Right lobe of liver (tissue), 6 donors: ENCODE measurements around the gene PTPN3. TPM values are rescaled to one million over a fixed set of nuclear protein-coding genes. Genes with fewer than 3 reads are reported as not detected.

Experiments used
- ATAC-seq, 4 donors: fragments of 200-7000 bp; cut with Tn5 transposase; one replicate each; pipeline ENCODE4 v1.9.1; 2020; ENCODE audit warnings: mild to moderate bottlenecking in 4 of 4, moderate library complexity in 4 of 4
- DNase-seq, 3 donors: peaks; one replicate each; pipeline ENCODE4 v3.0.0-alpha.2; 2020
- H3K27ac ChIP-seq, 3 donors: fragments of 200-600 bp; one replicate each; pipeline ENCODE4 v1.8.0; 2022
- H3K27me3 ChIP-seq, 2 donors: fragments of 200-600 bp; one replicate each; pipeline ENCODE4 v1.8.0; 2022
- H3K36me3 ChIP-seq, 4 donors: fragments of 200-600 bp; sonication (generic) in 1 of 4; one replicate each; pipeline versions ENCODE4 v1.5.1 to v1.8.0; 2017 to 2022; ENCODE audit warnings: control low read depth in 1 of 4
- H3K4me1 ChIP-seq, 4 donors: fragments of 200-600 bp; sonication (generic) in 1 of 4; one replicate each; pipeline versions ENCODE4 v1.5.1 to v1.8.0; 2017 to 2022; ENCODE audit warnings: control low read depth in 1 of 4
- H3K4me3 ChIP-seq, 3 donors: fragments of 200-600 bp; one replicate each; pipeline ENCODE4 v1.8.0; 2022
- H3K9me3 ChIP-seq, 4 donors: fragments of 200-600 bp; sonication (generic) in 1 of 4; one replicate each; pipeline versions ENCODE4 v1.5.1 to v1.8.0; 2017 to 2022; ENCODE audit warnings: control low read depth in 1 of 4
- CTCF ChIP-seq, 4 donors: fragments of 200-600 bp in 3 of 4; fragments of 450-650 bp in 1 of 4; IDR thresholded peaks; one replicate each; pipeline versions ENCODE4 v1.5.1 to v1.8.0; 2016 to 2022; ENCODE audit warnings: antibody characterized with exemption in 4 of 4, mild to moderate bottlenecking in 2 of 4
- POLR2A ChIP-seq: fragments of 450-650 bp; IDR thresholded peaks from one replicate; pipeline ENCODE4 v1.6.1; 2017; ENCODE audit warnings: antibody characterized with exemption, mild to moderate bottlenecking
- WGBS: methylation state at CpG from one replicate; pipeline ENCODE4 v1.1.6; 2018; ENCODE audit warnings: low coverage, low lambda C conversion rate; ENCODE audit not compliant: insufficient coverage; ENCODE audit errors: missing lambda C conversion rate; 5-methylcytosine and 5-hydroxymethylcytosine counted together
- intact Hi-C, 2 donors: fragments of 100-400 bp; cut with DNase I; formaldehyde crosslinking; loops; one replicate each; pipeline versions ENCODE4 v1.11.2 to v1.14.1; 2022
- total RNA-seq, 6 experiments: library from RNA; depleted of rRNA in 2 of 6; stranded (reverse); fragments of >200 nt in 2 of 6; fragmentation: NEBNext Ultra II Directional in 3 of 6; extraction: Animal tissue kit (Norgen Biotek cat#: 25700) in 3 of 6; gene quantifications; one replicate each; pipeline versions ENCODE4 v1.1.0 to v1.2.4, GENCODE V29; 2016 to 2023
- donor health status: DM: no; HTN: yes; CAD: no.
- donor health status: DM: no; HTN: no; CAD: no.
- donor health status: DM: no; HTN: no; CAD: no.
- donor health status: DM: no; HTN: yes; CAD: no.
- donor health status: DM: no; HTN: yes; CAD: no.

Gene PTPN3
- total RNA-seq, 6 experiments from 2014 or later = 15.0 to 33.3 (median 30.0) TPM

GRCh38 chr9:109499093-109499630 lies 1.1 kb upstream of the PTPN3 start:
- Histone ChIP-seq H3K27me3 (no peaks in the 10 kb centered on the region), H3K4me1 (peaks cover 0 to 21% (median 6%) of the 10 kb centered on the region in 4 donors), H3K36me3 (no peaks in the 10 kb centered on the region), H3K4me3 (peak overlapping the region; percentile 32 to 60 (median 49)), H3K27ac (peak overlapping the region; percentile 63 to 77 (median 70)), H3K9me3 (no peaks in the 10 kb centered on the region)
- DNase-seq (no peak), ATAC-seq (peak; percentile 4 to 38 (median 12))
- WGBS = 25% methylated on average over 8 of the region's 12 CpGs
- intact Hi-C loops = loop anchor here in 1 of 2 donors (10.0 kb wide), 1 partner anchor 64 kb away; no protein-coding TSS in a partner anchor
- no peak for TF ChIP-seq POLR2A
- TF ChIP-seq CTCF (IDR thresholded peaks at IDR 0.05) = no peak

- ATAC-seq (peak; percentile 4 to 27 (median 12)), DNase-seq (no peak)
- no peak for TF ChIP-seq CTCF (IDR thresholded peaks at IDR 0.05)
- TF ChIP-seq POLR2A = peak; percentile 38
- no peaks in the 10 kb centered on the region for H3K9me3 ChIP-seq
- peaks cover 0 to 21% (median 6%) of the 10 kb centered on the region in 4 donors for H3K4me1 ChIP-seq
- H3K36me3 ChIP-seq = no peaks in the 10 kb centered on the region
- 7% methylated on average over 9 of the region's 82 CpGs for WGBS
- no peaks in the 10 kb centered on the region for H3K27me3 ChIP-seq
- intact Hi-C loops = loop anchor here in 1 of 2 donors (10.0 kb wide), 1 partner anchor 63 kb away; no protein-coding TSS in a partner anchor
- H3K27ac ChIP-seq = peak overlapping the region in 2 of 3 donors; percentile 76 to 77
- peak overlapping the region; percentile 44 to 68 (median 58) for H3K4me3 ChIP-seq
These were observed 617 bp downstream of the PTPN3 start for GRCh38 chr9:109497226-109498153.

GRCh38 chr9:109496841-109497225 lies 1.3 kb downstream of the PTPN3 start:
- WGBS = 23% methylated on average over 4 of the region's 4 CpGs
- Histone ChIP-seq H3K4me1 (peaks cover 0 to 21% (median 6%) of the 10 kb centered on the region in 4 donors), H3K27me3 (no peaks in the 10 kb centered on the region), H3K4me3 (peak overlapping the region; percentile 44 to 68 (median 58)), H3K9me3 (no peaks in the 10 kb centered on the region), H3K27ac (peak overlapping the region in 2 of 3 donors; percentile 76 to 77), H3K36me3 (no peaks in the 10 kb centered on the region)
- ATAC-seq (no peak), DNase-seq (no peak)
- TF ChIP-seq POLR2A (no peak), CTCF (IDR thresholded peaks at IDR 0.05) (no peak)
- intact Hi-C loops = loop anchor here in 1 of 2 donors (10.0 kb wide), 1 partner anchor 62 kb away; no protein-coding TSS in a partner anchor

- Histone ChIP-seq H3K27ac (no peak overlapping the region), H3K9me3 (no peaks in the 10 kb centered on the region), H3K36me3 (no peaks in the 10 kb centered on the region), H3K27me3 (no peaks in the 10 kb centered on the region), H3K4me3 (no peak overlapping the region), H3K4me1 (peaks cover 0 to 21% (median 6%) of the 10 kb centered on the region in 4 donors)
- DNase-seq (no peak), ATAC-seq (no peak)
- WGBS = 32% methylated on average over 3 of the region's 3 CpGs
- TF ChIP-seq CTCF (IDR thresholded peaks at IDR 0.05) = no peak
- TF ChIP-seq POLR2A = no peak
- intact Hi-C loops = loop anchor here in 1 of 2 donors (10.0 kb wide), 1 partner anchor 61 kb away; no protein-coding TSS in a partner anchor
These were observed 1.9 kb downstream of the PTPN3 start for GRCh38 chr9:109496218-109496617.
